MCF 10A (cell line): ENCODE measurements around the gene RAE1. TPM values are rescaled to one million over a fixed set of nuclear protein-coding genes. Genes with fewer than 3 reads are reported as not detected.

Experiments used
- BruUV-seq: library from RNA; stranded (reverse); fragments of 400-500 nt; replicated peaks from 2 replicates; lab custom pipeline; 2021; lab: Mats Ljungman, UMichigan
- CTCF ChIA-PET: fragments of 300-600 bp; sonication (Branson Sonifier 250); formaldehyde crosslinking; extraction: SDS; loops from one replicate; lab custom pipeline; 2021; ENCODE audit warnings: antibody characterized with exemption, inconsistent platforms; lab: Yijun Ruan, JAX
- POLR2A ChIA-PET: fragments of 300-600, 350-650 bp; sonication (Branson Sonifier 250); formaldehyde crosslinking; extraction: SDS; loops from one replicate; lab custom pipeline; 2020; ENCODE audit warnings: antibody characterized with exemption, inconsistent platforms; lab: Yijun Ruan, JAX
- DNase-seq: peaks from one replicate; pipeline ENCODE4 v3.0.0-alpha.2; 2018; ENCODE audit not compliant: unreplicated experiment
- H3K27ac Mint-ChIP-seq: one replicate; pipeline ENCODE4 v1.8.0; 2022; ENCODE audit warnings: mild to moderate bottlenecking, low read depth, mixed read lengths; ENCODE audit not compliant: unreplicated experiment
- H3K27me3 Mint-ChIP-seq: one replicate; pipeline ENCODE4 v1.8.0; 2022; ENCODE audit warnings: mixed read lengths; ENCODE audit not compliant: insufficient read depth, unreplicated experiment
- H3K36me3 Mint-ChIP-seq: one replicate; pipeline ENCODE4 v1.8.0; 2022; ENCODE audit warnings: mild to moderate bottlenecking, moderate library complexity, mixed read lengths; ENCODE audit not compliant: insufficient read depth, unreplicated experiment
- H3K4me1 Mint-ChIP-seq: one replicate; pipeline ENCODE4 v1.8.0; 2022; ENCODE audit warnings: mixed read lengths; ENCODE audit not compliant: insufficient read depth, unreplicated experiment
- H3K4me3 Mint-ChIP-seq: one replicate; pipeline ENCODE4 v1.8.0; 2022; ENCODE audit warnings: mild to moderate bottlenecking, moderate library complexity, mixed read lengths; ENCODE audit not compliant: unreplicated experiment
- H3K9me3 Mint-ChIP-seq: one replicate; pipeline ENCODE4 v1.8.0; 2022; ENCODE audit warnings: mixed read lengths; ENCODE audit not compliant: unreplicated experiment
- CTCF ChIP-seq: fragments of 200-600 bp; IDR thresholded peaks from one replicate; pipeline ENCODE4 v1.8.0; 2022; ENCODE audit warnings: antibody characterized with exemption, mild to moderate bottlenecking; ENCODE audit not compliant: unreplicated experiment
- intact Hi-C: fragments of 100-400 bp; cut with micrococcal nuclease; formaldehyde crosslinking; loops from 2 replicates; pipeline ENCODE4 v1.14.1; 2022
- total RNA-seq: library from RNA; stranded (reverse); gene quantifications from 2 replicates; pipeline ENCODE4 v1.2.3, GENCODE V29; 2022

RAE1 gene
- total RNA-seq, 1 experiment from 2014 or later = 46.7 TPM

DNA sequence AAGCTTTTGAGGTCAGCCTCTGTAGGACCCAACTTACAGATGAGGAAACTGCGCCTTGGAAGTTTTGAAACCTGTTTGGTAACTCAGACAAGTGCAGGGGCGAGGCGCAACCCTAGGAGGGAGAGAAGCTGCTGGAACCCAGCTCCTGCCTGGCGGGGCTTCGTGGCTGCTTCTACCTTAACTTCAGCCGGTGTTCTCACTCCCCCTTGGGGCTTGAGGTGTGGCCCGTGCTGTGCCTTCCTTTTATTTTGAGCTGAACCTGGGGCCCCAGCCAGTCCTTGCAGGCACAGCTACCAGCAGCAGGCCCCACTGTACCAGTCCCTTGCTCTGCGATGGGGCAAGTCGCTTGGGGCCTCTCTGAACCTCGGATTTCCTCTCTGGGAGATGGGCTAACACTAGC is 52.2 kb downstream of the RAE1 start:
- no peaks in the 10 kb centered on the region for H3K9me3 Mint-ChIP-seq
- TF ChIP-seq CTCF = no peak
- no peaks in the 10 kb centered on the region for H3K36me3 Mint-ChIP-seq
- H3K27ac Mint-ChIP-seq = no peak overlapping the region
- H3K4me3 Mint-ChIP-seq = no peak overlapping the region
- DNase-seq = no peak
- ChIA-PET POLR2A (no interaction called here), CTCF (interaction anchor here (0.7 kb wide), 1 partner anchor 93 kb away, joined by 3 read pairs; no protein-coding TSS in a partner anchor)
- no peaks in the 10 kb centered on the region for H3K4me1 Mint-ChIP-seq
- no peaks in the 10 kb centered on the region for H3K27me3 Mint-ChIP-seq
- BruUV-seq = no TSS peak
- intact Hi-C loops = no loop called here

- Mint-ChIP-seq H3K36me3 (no peaks in the 10 kb centered on the region), H3K4me3 (no peak overlapping the region), H3K9me3 (no peaks in the 10 kb centered on the region), H3K27me3 (no peaks in the 10 kb centered on the region), H3K27ac (no peak overlapping the region), H3K4me1 (no peaks in the 10 kb centered on the region)
- CTCF ChIA-PET = interaction anchor here (0.6 kb wide), 1 partner anchor 774 kb away, joined by 3 read pairs; no protein-coding TSS in a partner anchor
- no TSS peak for BruUV-seq
- POLR2A ChIA-PET = no interaction called here
- DNase-seq = no peak
- intact Hi-C loops = no loop called here
- no peak for TF ChIP-seq CTCF
These were observed 53.0 kb downstream of the RAE1 start for GRCh38 chr20:57404006-57404405.

DNA sequence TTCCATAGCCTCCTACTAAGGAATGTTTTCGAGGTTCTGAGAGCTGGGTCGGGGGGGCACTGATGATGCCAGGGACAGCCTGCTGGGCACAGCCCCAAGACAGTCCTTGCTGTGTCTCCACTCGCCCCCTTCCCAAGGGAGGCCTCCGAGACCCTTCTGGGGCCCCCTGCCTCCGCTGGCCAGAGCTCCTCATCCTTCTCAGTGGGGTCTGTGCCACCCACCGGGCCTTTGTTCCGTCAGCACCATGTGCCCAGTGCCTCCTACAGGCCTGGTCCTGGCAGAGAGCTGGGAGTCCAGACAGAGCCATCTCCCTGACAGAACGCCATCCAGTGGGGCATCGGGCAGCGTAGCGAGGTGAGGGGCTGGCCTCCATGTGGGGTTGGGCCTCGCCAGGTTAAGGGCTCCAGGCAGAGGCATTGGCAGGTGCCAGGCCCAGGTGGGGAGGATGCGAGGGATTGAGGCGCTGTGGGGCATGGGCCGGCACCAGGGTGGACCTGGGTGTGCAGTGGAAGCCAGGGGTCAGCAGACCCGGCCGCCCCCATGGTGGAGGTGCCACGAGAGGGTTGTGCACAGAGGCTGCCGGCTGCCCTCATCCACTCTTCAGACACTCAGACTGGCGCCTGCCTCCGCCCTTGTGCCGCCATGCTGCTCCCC is 53.5 kb downstream of the RAE1 start:
- CTCF ChIA-PET = interaction anchor here (0.6 kb wide), 1 partner anchor 773 kb away, joined by 3 read pairs; no protein-coding TSS in a partner anchor
- no peak for TF ChIP-seq CTCF
- POLR2A ChIA-PET = no interaction called here
- no peak overlapping the region for H3K4me3 Mint-ChIP-seq
- no peak overlapping the region for H3K27ac Mint-ChIP-seq
- H3K36me3 Mint-ChIP-seq = no peaks in the 10 kb centered on the region
- DNase-seq = no peak
- intact Hi-C loops = no loop called here
- H3K4me1 Mint-ChIP-seq = no peaks in the 10 kb centered on the region
- BruUV-seq = no TSS peak
- no peaks in the 10 kb centered on the region for H3K9me3 Mint-ChIP-seq
- H3K27me3 Mint-ChIP-seq = no peaks in the 10 kb centered on the region

DNA sequence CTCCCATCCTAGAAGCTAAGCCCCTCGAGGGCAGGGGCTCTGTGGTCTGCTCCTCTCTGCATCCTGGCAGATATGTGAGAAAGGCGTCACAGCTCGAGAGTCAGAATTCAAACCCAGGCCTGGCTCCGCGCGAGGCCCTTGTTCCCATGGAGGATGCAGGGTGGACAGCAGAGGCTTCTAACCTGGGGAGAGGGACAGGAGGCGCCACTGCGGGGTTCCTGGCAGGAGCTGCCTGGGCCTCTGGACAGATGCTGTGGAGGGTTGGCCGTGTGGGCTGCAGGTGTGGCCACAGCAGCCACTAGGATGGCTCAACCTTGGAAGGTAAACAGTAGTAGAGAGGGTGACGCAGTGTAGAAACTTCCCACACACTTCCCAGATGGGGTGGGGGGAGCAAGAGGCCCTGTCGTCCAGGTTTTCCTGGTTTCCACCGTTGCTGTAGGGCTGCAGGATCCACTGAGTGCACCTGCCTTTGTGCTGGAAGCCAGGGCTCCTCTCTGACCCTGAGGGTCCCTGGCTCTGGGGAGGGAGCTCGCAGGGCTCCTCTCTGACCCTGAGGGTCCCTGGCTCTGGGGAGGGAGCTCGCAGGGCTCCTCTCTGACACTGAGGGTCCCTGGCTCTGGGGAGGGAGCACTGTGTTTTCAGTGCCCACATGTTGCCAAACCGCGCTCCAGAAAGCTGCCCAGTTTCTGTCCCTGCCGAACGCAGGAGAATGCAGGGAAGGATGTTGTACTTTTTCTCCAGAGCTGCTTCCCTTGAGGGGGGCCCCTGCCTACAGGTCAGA is 54.4 kb downstream of the RAE1 start:
- no peak overlapping the region for H3K27ac Mint-ChIP-seq
- no TSS peak for BruUV-seq
- DNase-seq = no peak
- intact Hi-C loops = no loop called here
- CTCF ChIA-PET = interaction anchor here (0.6 to 0.8 kb wide), 2 partner anchors 13 to 30 kb away, joined by 3 read pairs; no protein-coding TSS in a partner anchor
- no peaks in the 10 kb centered on the region for H3K27me3 Mint-ChIP-seq
- H3K4me3 Mint-ChIP-seq = no peak overlapping the region
- no peaks in the 10 kb centered on the region for H3K4me1 Mint-ChIP-seq
- no peak for TF ChIP-seq CTCF
- POLR2A ChIA-PET = no interaction called here
- H3K9me3 Mint-ChIP-seq = no peaks in the 10 kb centered on the region
- no peaks in the 10 kb centered on the region for H3K36me3 Mint-ChIP-seq
